Measurements from ENCODE around the gene CSKMT. TPM values are rescaled to one million over a fixed set of nuclear protein-coding genes. Genes with fewer than 3 reads are reported as not detected.

CSKMT gene
- total RNA-seq, 3 donors from 2014 or later = 5.4 to 16.1 (median 5.8) TPM

GRCh38 chr11:62712276-62712812 is 47.2 kb downstream of the CSKMT start:
- TF ChIP-seq POLR2A (IDR thresholded peaks at IDR 0.05) (no peak), CTCF (IDR thresholded peaks at IDR 0.05) (no peak), POLR2AphosphoS5 (IDR thresholded peaks at IDR 0.05) (no peak)
- no peak for DNase-seq (ENCODE audit: low spot score in 2 of 2)
- Histone ChIP-seq H3K36me3 (no peaks in the 10 kb centered on the region), H3K4me1 (peaks cover 0 to 16% of the 10 kb centered on the region in 2 donors), H3K4me3 (no peak overlapping the region), H3K27me3 (no peaks in the 10 kb centered on the region), H3K9me3 (no peaks in the 10 kb centered on the region), H3K27ac (no peak overlapping the region)
- intact Hi-C loops (cut with DNase I; ENCODE audit: low total_unique reads) = no loop called here

DNA sequence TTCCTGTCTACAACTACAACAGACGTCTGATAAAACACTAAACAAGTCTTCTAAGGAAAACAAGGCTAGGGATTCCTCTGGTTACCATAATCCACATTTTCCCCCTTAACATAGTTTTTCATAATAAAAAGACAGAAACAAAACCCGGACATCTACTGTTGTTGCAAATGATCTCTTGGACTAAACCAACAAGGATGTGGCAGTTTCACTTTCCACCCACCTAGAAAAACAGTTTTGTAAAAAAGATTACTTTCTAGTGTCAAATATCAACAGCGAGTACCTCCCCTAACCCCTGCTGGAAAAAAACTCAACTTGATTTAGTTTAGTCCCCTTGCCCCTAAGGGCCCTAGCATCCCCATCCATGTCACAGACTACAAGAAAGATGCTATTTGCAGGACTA is 47.7 kb downstream of the CSKMT start:
- H3K4me3 ChIP-seq = no peak overlapping the region
- H3K9me3 ChIP-seq = no peaks in the 10 kb centered on the region
- TF ChIP-seq CTCF (IDR thresholded peaks at IDR 0.05) (no peak), POLR2A (IDR thresholded peaks at IDR 0.05) (no peak), POLR2AphosphoS5 (IDR thresholded peaks at IDR 0.05) (no peak)
- H3K4me1 ChIP-seq = peaks cover 0 to 16% of the 10 kb centered on the region in 2 donors
- no peaks in the 10 kb centered on the region for H3K27me3 ChIP-seq
- DNase-seq (ENCODE audit: low spot score in 2 of 2) = no peak
- no peaks in the 10 kb centered on the region for H3K36me3 ChIP-seq
- no peak overlapping the region for H3K27ac ChIP-seq
- intact Hi-C loops (cut with DNase I; ENCODE audit: low total_unique reads) = no loop called here

DNA sequence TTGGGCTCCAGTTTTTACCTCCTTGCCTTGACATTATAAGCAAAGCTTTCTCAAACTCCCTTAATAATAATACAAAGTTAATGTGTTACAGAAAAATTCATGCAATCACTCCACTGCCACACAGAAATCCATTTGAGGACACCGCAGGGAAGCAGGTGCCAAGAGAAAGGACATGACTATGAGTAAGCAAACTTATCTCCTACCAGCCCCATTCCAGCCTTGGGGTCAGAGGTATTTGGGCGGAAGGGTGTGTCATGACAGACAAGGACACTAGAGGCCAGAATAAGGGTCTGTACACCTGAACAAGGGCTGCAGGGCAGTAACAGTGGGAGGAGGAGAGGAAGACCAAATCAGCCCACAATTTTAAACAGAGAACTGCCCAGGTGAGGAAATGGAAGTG is 48.2 kb downstream of the CSKMT start:
- no peaks in the 10 kb centered on the region for H3K36me3 ChIP-seq
- DNase-seq (ENCODE audit: low spot score in 2 of 2) = no peak
- no peak overlapping the region for H3K4me3 ChIP-seq
- H3K27me3 ChIP-seq = no peaks in the 10 kb centered on the region
- H3K9me3 ChIP-seq = no peaks in the 10 kb centered on the region
- TF ChIP-seq CTCF (IDR thresholded peaks at IDR 0.05) (no peak), POLR2AphosphoS5 (IDR thresholded peaks at IDR 0.05) (no peak), POLR2A (IDR thresholded peaks at IDR 0.05) (no peak)
- H3K27ac ChIP-seq = peak overlapping the region in 1 of 2 donors; percentile 4
- intact Hi-C loops (cut with DNase I; ENCODE audit: low total_unique reads) = no loop called here
- H3K4me1 ChIP-seq = peaks cover 0 to 14% of the 10 kb centered on the region in 2 donors

GRCh38 chr11:62715150-62716130 is 50.3 kb downstream of the CSKMT start:
- TF ChIP-seq POLR2AphosphoS5 (IDR thresholded peaks at IDR 0.05) = no peak
- TF ChIP-seq POLR2A (IDR thresholded peaks at IDR 0.05) = no peak
- TF ChIP-seq CTCF (IDR thresholded peaks at IDR 0.05) = no peak
- no peak for DNase-seq (ENCODE audit: low spot score in 2 of 2)
- Histone ChIP-seq H3K4me1 (peaks cover 0 to 9% of the 10 kb centered on the region in 2 donors), H3K4me3 (no peak overlapping the region), H3K27ac (peak overlapping the region; percentile 28 to 54), H3K36me3 (no peaks in the 10 kb centered on the region), H3K27me3 (no peaks in the 10 kb centered on the region), H3K9me3 (no peaks in the 10 kb centered on the region)
- intact Hi-C loops (cut with DNase I; ENCODE audit: low total_unique reads) = no loop called here

DNA sequence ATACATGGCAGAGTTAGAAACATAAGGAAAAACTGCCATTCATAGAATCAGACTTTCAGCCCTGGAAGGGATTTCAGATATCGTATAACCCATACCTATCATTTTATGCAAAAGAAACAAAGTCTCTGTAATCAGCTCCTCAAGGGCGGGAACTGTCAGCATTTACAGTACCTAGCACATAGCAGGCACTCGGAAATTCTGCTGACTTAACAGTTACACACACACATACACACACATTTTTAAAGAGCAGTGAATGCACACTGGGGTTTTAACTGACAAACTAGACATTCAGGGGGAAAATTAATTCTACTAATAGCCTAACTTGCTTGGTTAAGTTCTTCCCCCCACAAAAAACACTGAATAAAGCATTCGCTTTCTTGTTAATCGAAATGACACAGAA is 51.1 kb downstream of the CSKMT start:
- Histone ChIP-seq H3K9me3 (no peaks in the 10 kb centered on the region), H3K36me3 (peaks cover 3% of the 10 kb centered on the region), H3K4me3 (no peak overlapping the region), H3K27ac (peak overlapping the region in 1 of 2 donors; percentile 54), H3K27me3 (no peaks in the 10 kb centered on the region), H3K4me1 (peaks cover 0 to 9% of the 10 kb centered on the region in 2 donors)
- DNase-seq (ENCODE audit: low spot score in 2 of 2) = no peak
- intact Hi-C loops (cut with DNase I; ENCODE audit: low total_unique reads) = no loop called here
- TF ChIP-seq POLR2A (IDR thresholded peaks at IDR 0.05) (no peak), POLR2AphosphoS5 (IDR thresholded peaks at IDR 0.05) (no peak), CTCF (IDR thresholded peaks at IDR 0.05) (no peak)
